ENCODE results near the gene NAALADL2. TPM values are rescaled to one million over a fixed set of nuclear protein-coding genes. Genes with fewer than 3 reads are reported as not detected.

The NAALADL2 gene
- total RNA-seq, 1 experiment from 2014 or later = 2.7 TPM

- DNase-seq (ENCODE audit: low read depth, low spot score) = no peak
- Histone ChIP-seq H3K27me3 (ENCODE audit: control insufficient read depth, insufficient read depth, low read length) (no peaks in the 10 kb centered on the region), H3K4me1 (ENCODE audit: control insufficient read depth, insufficient read depth, low read length) (no peaks in the 10 kb centered on the region), H3K9me3 (ENCODE audit: control insufficient read depth, insufficient read depth, low read depth, low read length) (no peaks in the 10 kb centered on the region), H3K4me3 (ENCODE audit: low read depth in 2 of 2, low read length in 2 of 2) (no peak overlapping the region), H3K27ac (ENCODE audit: low read length) (no peak overlapping the region), H3K36me3 (ENCODE audit: control insufficient read depth, insufficient read depth, low read length) (no peaks in the 10 kb centered on the region)
- no TSS peak for BruUV-seq (replicated peaks)
- intact Hi-C loops (cut with micrococcal nuclease; ENCODE audit: unreplicated experiment) = no loop called here
- TF ChIP-seq REST (IDR thresholded peaks at IDR 0.05; ENCODE audit: insufficient read depth in 1 of 2, low read depth in 2 of 2, low read length in 1 of 2) (no peak), SIN3A (IDR thresholded peaks at IDR 0.05; ENCODE audit: borderline replicate concordance, insufficient read depth, low read depth, low read length) (no peak), TCF7L2 (IDR thresholded peaks at IDR 0.05; ENCODE audit: low read depth, low read length) (no peak), CTCF (IDR thresholded peaks at IDR 0.05) (no peak), POLR2AphosphoS5 (IDR thresholded peaks at IDR 0.05; ENCODE audit: low read depth, low read length) (no peak)
- CTCF ChIA-PET = no interaction called here
- POLR2A ChIA-PET = no interaction called here
- in situ Hi-C loops (cut with HindIII; ENCODE audit: low pct_unique_long_range_greater_than_20kb, low sequenced_read_pairs) = no loop called here
- no peak for ATAC-seq
Observed at GRCh38 chr3:175149675-175150074, 290.5 kb downstream of the NAALADL2 start.

- no peak for TF ChIP-seq TCF7L2 (IDR thresholded peaks at IDR 0.05; ENCODE audit: low read depth, low read length)
- no peak for TF ChIP-seq CTCF (IDR thresholded peaks at IDR 0.05)
- TF ChIP-seq REST (IDR thresholded peaks at IDR 0.05; ENCODE audit: insufficient read depth in 1 of 2, low read depth in 2 of 2, low read length in 1 of 2) = no peak
- TF ChIP-seq POLR2AphosphoS5 (IDR thresholded peaks at IDR 0.05; ENCODE audit: low read depth, low read length) = no peak
- no peak for TF ChIP-seq SIN3A (IDR thresholded peaks at IDR 0.05; ENCODE audit: borderline replicate concordance, insufficient read depth, low read depth, low read length)
- ChIA-PET CTCF (no interaction called here), POLR2A (no interaction called here)
- intact Hi-C loops (cut with micrococcal nuclease; ENCODE audit: unreplicated experiment) (no loop called here), in situ Hi-C loops (cut with HindIII; ENCODE audit: low pct_unique_long_range_greater_than_20kb, low sequenced_read_pairs) (no loop called here)
- H3K9me3 ChIP-seq (ENCODE audit: control insufficient read depth, insufficient read depth, low read depth, low read length) = no peaks in the 10 kb centered on the region
- DNase-seq (ENCODE audit: low read depth, low spot score) = no peak
- no peak overlapping the region for H3K27ac ChIP-seq (ENCODE audit: low read length)
- H3K36me3 ChIP-seq (ENCODE audit: control insufficient read depth, insufficient read depth, low read length) = no peaks in the 10 kb centered on the region
- H3K4me1 ChIP-seq (ENCODE audit: control insufficient read depth, insufficient read depth, low read length) = no peaks in the 10 kb centered on the region
- no peak overlapping the region for H3K4me3 ChIP-seq (ENCODE audit: low read depth in 2 of 2, low read length in 2 of 2)
- H3K27me3 ChIP-seq (ENCODE audit: control insufficient read depth, insufficient read depth, low read length) = no peaks in the 10 kb centered on the region
- peak; percentile 73 for ATAC-seq
- BruUV-seq (replicated peaks) = no TSS peak
Observed at GRCh38 chr3:175150812-175151401, 291.8 kb downstream of the NAALADL2 start.
